Nephron (organoid): Measurements from ENCODE around the gene DISP3.

ENCODE experiments used
- H3K27ac Mint-ChIP-seq, 3 experiments: 2 replicates each; pipeline ENCODE4 v1.8.0; 2020; ENCODE audit warnings: mixed read lengths in 3 of 3, mild to moderate bottlenecking in 2 of 3, moderate library complexity in 1 of 3
- H3K27me3 Mint-ChIP-seq: 2 replicates; pipeline ENCODE4 v1.8.0; 2021; ENCODE audit warnings: low read depth, mild to moderate bottlenecking, moderate library complexity, mixed read lengths
- H3K36me3 Mint-ChIP-seq: 2 replicates; pipeline ENCODE4 v1.8.0; 2020; ENCODE audit warnings: low read depth, mixed read lengths
- H3K4me1 Mint-ChIP-seq: 2 replicates; pipeline ENCODE4 v1.8.0; 2020; ENCODE audit warnings: mixed read lengths
- H3K4me3 Mint-ChIP-seq, 3 experiments: 2 replicates each; pipeline ENCODE4 v1.8.0; 2020; ENCODE audit warnings: mild to moderate bottlenecking in 3 of 3, mixed read lengths in 3 of 3, moderate library complexity in 2 of 3
- H3K9me3 Mint-ChIP-seq: 2 replicates; pipeline ENCODE4 v1.8.0; 2020; ENCODE audit warnings: mixed read lengths
- TF ChIP-seq, protein P1 (sequence below), 3 experiments: fragments of 200-600 bp; sonication (generic); IDR thresholded peaks; one replicate each; pipeline ENCODE4 v1.5.0; 2021; ENCODE audit warnings: antibody characterized with exemption in 3 of 3; ENCODE audit not compliant: unreplicated experiment in 3 of 3

Gene DISP3

GRCh38 chr1:11462224-11462923, 16.6 kb upstream of the DISP3 start:
- Mint-ChIP-seq H3K4me3 (no peak overlapping the region), H3K27ac (no peak overlapping the region), H3K9me3 (peaks cover 2% of the 10 kb centered on the region), H3K4me1 (no peaks in the 10 kb centered on the region), H3K36me3 (no peaks in the 10 kb centered on the region), H3K27me3 (peaks cover 68% of the 10 kb centered on the region)
- TF ChIP-seq, protein P1, sequence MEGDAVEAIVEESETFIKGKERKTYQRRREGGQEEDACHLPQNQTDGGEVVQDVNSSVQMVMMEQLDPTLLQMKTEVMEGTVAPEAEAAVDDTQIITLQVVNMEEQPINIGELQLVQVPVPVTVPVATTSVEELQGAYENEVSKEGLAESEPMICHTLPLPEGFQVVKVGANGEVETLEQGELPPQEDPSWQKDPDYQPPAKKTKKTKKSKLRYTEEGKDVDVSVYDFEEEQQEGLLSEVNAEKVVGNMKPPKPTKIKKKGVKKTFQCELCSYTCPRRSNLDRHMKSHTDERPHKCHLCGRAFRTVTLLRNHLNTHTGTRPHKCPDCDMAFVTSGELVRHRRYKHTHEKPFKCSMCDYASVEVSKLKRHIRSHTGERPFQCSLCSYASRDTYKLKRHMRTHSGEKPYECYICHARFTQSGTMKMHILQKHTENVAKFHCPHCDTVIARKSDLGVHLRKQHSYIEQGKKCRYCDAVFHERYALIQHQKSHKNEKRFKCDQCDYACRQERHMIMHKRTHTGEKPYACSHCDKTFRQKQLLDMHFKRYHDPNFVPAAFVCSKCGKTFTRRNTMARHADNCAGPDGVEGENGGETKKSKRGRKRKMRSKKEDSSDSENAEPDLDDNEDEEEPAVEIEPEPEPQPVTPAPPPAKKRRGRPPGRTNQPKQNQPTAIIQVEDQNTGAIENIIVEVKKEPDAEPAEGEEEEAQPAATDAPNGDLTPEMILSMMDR (IDR thresholded peaks at IDR 0.05; ENCODE audit: unreplicated experiment in 3 of 3), result no peak

- Mint-ChIP-seq H3K9me3 (peaks cover 2% of the 10 kb centered on the region), H3K4me1 (no peaks in the 10 kb centered on the region), H3K27me3 (peaks cover 65% of the 10 kb centered on the region), H3K36me3 (no peaks in the 10 kb centered on the region), H3K4me3 (no peak overlapping the region), H3K27ac (no peak overlapping the region)
- TF ChIP-seq, protein P1 (IDR thresholded peaks at IDR 0.05; ENCODE audit: unreplicated experiment in 3 of 3), result no peak
Measured at GRCh38 chr1:11463177-11463576, 15.8 kb upstream of the DISP3 start.

DNA sequence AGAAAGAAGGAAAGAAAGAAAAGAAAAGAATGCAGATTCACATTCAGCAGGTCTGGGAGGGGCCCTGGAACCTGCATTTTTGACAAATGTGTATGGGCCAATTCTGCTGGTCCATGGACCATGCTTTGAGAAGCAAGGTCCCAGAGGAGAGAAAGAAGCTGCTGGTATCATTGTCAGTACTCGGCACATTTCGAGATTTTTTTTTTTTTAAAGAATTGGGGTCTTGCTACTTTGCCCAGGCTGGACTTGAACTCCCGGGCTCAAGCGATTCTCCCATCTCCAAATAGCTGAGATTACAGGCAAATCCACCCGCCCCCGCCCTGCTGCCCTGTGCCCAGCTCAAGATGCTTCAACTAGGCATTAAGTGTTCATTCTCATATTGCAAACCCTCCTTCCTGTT, 13.6 kb upstream of the DISP3 start:
- H3K36me3 Mint-ChIP-seq, result no peaks in the 10 kb centered on the region
- TF ChIP-seq, protein P1 (IDR thresholded peaks at IDR 0.05; ENCODE audit: unreplicated experiment in 3 of 3), result no peak
- H3K4me3 Mint-ChIP-seq, result no peak overlapping the region
- peaks cover 51% of the 10 kb centered on the region for H3K27me3 Mint-ChIP-seq
- no peaks in the 10 kb centered on the region for H3K4me1 Mint-ChIP-seq
- no peak overlapping the region for H3K27ac Mint-ChIP-seq
- peaks cover 2% of the 10 kb centered on the region for H3K9me3 Mint-ChIP-seq

- Mint-ChIP-seq H3K9me3 (peaks cover 2% of the 10 kb centered on the region), H3K27me3 (peaks cover 51% of the 10 kb centered on the region), H3K27ac (no peak overlapping the region), H3K4me1 (no peaks in the 10 kb centered on the region), H3K4me3 (no peak overlapping the region), H3K36me3 (no peaks in the 10 kb centered on the region)
- TF ChIP-seq, protein P1 (IDR thresholded peaks at IDR 0.05; ENCODE audit: unreplicated experiment in 3 of 3), result no peak
Measured at GRCh38 chr1:11466416-11466815, 12.5 kb upstream of the DISP3 start.

GRCh38 chr1:11468878-11469277, 10.1 kb upstream of the DISP3 start:
- Mint-ChIP-seq H3K4me1 (no peaks in the 10 kb centered on the region), H3K36me3 (no peaks in the 10 kb centered on the region), H3K9me3 (no peaks in the 10 kb centered on the region), H3K27ac (no peak overlapping the region), H3K4me3 (no peak overlapping the region), H3K27me3 (peaks cover 30% of the 10 kb centered on the region)
- TF ChIP-seq, protein P1 (IDR thresholded peaks at IDR 0.05; ENCODE audit: unreplicated experiment in 3 of 3), result no peak

DNA sequence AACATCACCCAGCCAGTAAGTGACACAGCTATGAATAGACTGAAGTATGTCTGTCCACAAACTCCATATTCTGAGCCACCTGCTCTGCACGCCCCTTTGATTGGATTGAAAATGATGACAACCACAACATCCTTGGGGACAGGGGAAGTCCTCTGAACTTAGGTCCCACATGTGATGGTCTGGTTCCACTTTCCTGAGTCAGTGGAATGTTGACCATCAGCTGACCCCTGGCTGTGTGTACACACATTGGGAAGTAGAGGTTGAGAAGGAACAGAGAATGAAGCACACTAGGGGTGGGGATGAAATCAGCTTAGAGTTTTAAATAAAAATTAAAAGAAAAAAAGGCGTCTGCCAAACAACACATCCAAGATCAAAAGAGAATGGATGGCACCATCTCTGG, 8.0 kb upstream of the DISP3 start:
- no peaks in the 10 kb centered on the region for H3K36me3 Mint-ChIP-seq
- peaks cover 26% of the 10 kb centered on the region for H3K27me3 Mint-ChIP-seq
- no peaks in the 10 kb centered on the region for H3K9me3 Mint-ChIP-seq
- TF ChIP-seq, protein P1 (IDR thresholded peaks at IDR 0.05; ENCODE audit: unreplicated experiment in 3 of 3), result no peak
- H3K4me3 Mint-ChIP-seq, result no peak overlapping the region
- no peak overlapping the region for H3K27ac Mint-ChIP-seq
- no peaks in the 10 kb centered on the region for H3K4me1 Mint-ChIP-seq
